ENCODE measurements around the gene ATP9A. TPM values are rescaled to one million over a fixed set of nuclear protein-coding genes. Genes with fewer than 3 reads are reported as not detected.

The ATP9A gene
- polyA plus RNA-seq, 3 donors, result 0.04 TPM; not detected in 2

GRCh38 chr20:51577432-51578144 lies 190.6 kb downstream of the ATP9A start:
- Histone ChIP-seq H3K79me2 (ENCODE audit: insufficient read depth, low read length) (no peaks in the 10 kb centered on the region), H3K27me3 (ENCODE audit: control insufficient read depth in 2 of 2, insufficient read depth in 2 of 2, low read length in 2 of 2) (no peaks in the 10 kb centered on the region), H3K9ac (ENCODE audit: insufficient read depth, low read length, poor library complexity, severe bottlenecking) (no peak overlapping the region), H3K4me2 (replicated peaks; ENCODE audit: extremely low read depth, low read length, poor library complexity, severe bottlenecking) (no peak overlapping the region), H4K20me1 (ENCODE audit: insufficient read depth, low read length) (no peaks in the 10 kb centered on the region), H3K36me3 (replicated peaks in 1 of 2; ENCODE audit: control insufficient read depth in 1 of 2, insufficient read depth in 2 of 2, low read length in 2 of 2) (no peaks in the 10 kb centered on the region), H3K4me3 (replicated peaks in 1 of 3; ENCODE audit: low read depth in 2 of 3, low read length in 3 of 3) (no peak overlapping the region), H3K27ac (ENCODE audit: low read depth in 1 of 2, low read length in 2 of 2) (no peak overlapping the region), H2AFZ (ENCODE audit: insufficient read depth, low read depth, low read length, poor library complexity, severe bottlenecking) (no peak overlapping the region), H3K9me3 (replicated peaks in 1 of 2; ENCODE audit: control insufficient read depth in 1 of 2, insufficient read depth in 1 of 2, low read length in 2 of 2) (peaks cover 0 to 11% of the 10 kb centered on the region in 2 donors), H3K4me1 (ENCODE audit: control insufficient read depth in 1 of 2, insufficient read depth in 2 of 2, low read length in 2 of 2) (no peaks in the 10 kb centered on the region)
- Mint-ChIP-seq H3K4me3 (no peak overlapping the region), H3K27ac (peak overlapping the region in 1 of 7 donors; percentile 46), H3K36me3 (no peaks in the 10 kb centered on the region), H3K9me3 (peaks cover 0 to 13% (median 4%) of the 10 kb centered on the region in 7 donors), H3K4me1 (no peaks in the 10 kb centered on the region), H3K27me3 (ENCODE audit: low read depth in 3 of 3) (peaks cover 0 to 4% (median 4%) of the 10 kb centered on the region in 3 donors)
- WGBS (ENCODE audit: insufficient coverage), result 96% methylated on average over 10 of the region's 11 CpGs
- DNase-seq, result no peak
- no peak for TF ChIP-seq CTCF (IDR thresholded peaks at IDR 0.05)
- intact Hi-C loops (cut with micrococcal nuclease), result no loop called here

GRCh38 chr20:51575486-51575885 lies 192.7 kb downstream of the ATP9A start:
- Mint-ChIP-seq H3K4me1 (no peaks in the 10 kb centered on the region), H3K9me3 (peaks cover 4 to 16% (median 4%) of the 10 kb centered on the region in 7 donors), H3K4me3 (no peak overlapping the region), H3K36me3 (no peaks in the 10 kb centered on the region), H3K27ac (no peak overlapping the region), H3K27me3 (ENCODE audit: low read depth in 3 of 3) (peaks cover 0 to 2% (median 2%) of the 10 kb centered on the region in 3 donors)
- no peak for TF ChIP-seq CTCF (IDR thresholded peaks at IDR 0.05)
- no peaks in the 10 kb centered on the region for H3K36me3 ChIP-seq (replicated peaks in 1 of 2; ENCODE audit: control insufficient read depth in 1 of 2, insufficient read depth in 2 of 2, low read length in 2 of 2)
- H3K4me3 ChIP-seq (replicated peaks in 1 of 3; ENCODE audit: low read depth in 2 of 3, low read length in 3 of 3), result no peak overlapping the region
- H3K79me2 ChIP-seq (ENCODE audit: insufficient read depth, low read length), result no peaks in the 10 kb centered on the region
- H2AFZ ChIP-seq (ENCODE audit: insufficient read depth, low read depth, low read length, poor library complexity, severe bottlenecking), result no peak overlapping the region
- intact Hi-C loops (cut with micrococcal nuclease), result no loop called here
- no peaks in the 10 kb centered on the region for H4K20me1 ChIP-seq (ENCODE audit: insufficient read depth, low read length)
- no peak overlapping the region for H3K9ac ChIP-seq (ENCODE audit: insufficient read depth, low read length, poor library complexity, severe bottlenecking)
- peaks cover 0 to 11% of the 10 kb centered on the region in 2 donors for H3K9me3 ChIP-seq (replicated peaks in 1 of 2; ENCODE audit: control insufficient read depth in 1 of 2, insufficient read depth in 1 of 2, low read length in 2 of 2)
- H3K4me1 ChIP-seq (ENCODE audit: control insufficient read depth in 1 of 2, insufficient read depth in 2 of 2, low read length in 2 of 2), result no peaks in the 10 kb centered on the region
- WGBS (ENCODE audit: insufficient coverage), result 100% methylated on average over 2 of the region's 3 CpGs
- no peak overlapping the region for H3K27ac ChIP-seq (ENCODE audit: low read depth in 1 of 2, low read length in 2 of 2)
- no peak overlapping the region for H3K4me2 ChIP-seq (replicated peaks; ENCODE audit: extremely low read depth, low read length, poor library complexity, severe bottlenecking)
- no peaks in the 10 kb centered on the region for H3K27me3 ChIP-seq (ENCODE audit: control insufficient read depth in 2 of 2, insufficient read depth in 2 of 2, low read length in 2 of 2)
- no peak for DNase-seq
